HepG2 (cell line): ENCODE measurements around the gene TRERF1. TPM values are rescaled to one million over a fixed set of nuclear protein-coding genes. Genes with fewer than 3 reads are reported as not detected.

Experiments used
- ARNT2 ChIP-seq: sonication (generic); formaldehyde crosslinking; IDR thresholded peaks from 2 replicates; pipeline ENCODE4 v1.8.0; 2022; ENCODE audit warnings: mild to moderate bottlenecking, low read depth, missing genetic modification reagents, moderate library complexity
- CENPX ChIP-seq: sonication (generic); formaldehyde crosslinking; IDR thresholded peaks from 2 replicates; pipeline ENCODE4 v1.9.0; 2021; ENCODE audit warnings: mild to moderate bottlenecking, missing genetic modification reagents, moderate library complexity
- CREB1 ChIP-seq, 2 experiments: fragments of 450-650 bp in 1 of 2; IDR thresholded peaks; 2 replicates each; pipeline ENCODE4 v1.6.1; 2016 to 2017; ENCODE audit warnings: control low read depth in 1 of 2, mild to moderate bottlenecking in 1 of 2, missing compliant biosample characterization in 1 of 2, missing genetic modification characterization in 1 of 2
- HMG20B ChIP-seq: conservative IDR thresholded peaks from 2 replicates; pipeline ENCODE4 v1.6.1; 2016; ENCODE audit warnings: missing genetic modification reagents, missing compliant biosample characterization
- ISX ChIP-seq: sonication (generic); formaldehyde crosslinking; conservative IDR thresholded peaks from 2 replicates; pipeline ENCODE4 v1.5.0; 2020; ENCODE audit warnings: missing genetic modification reagents
- NRL ChIP-seq: sonication (generic); formaldehyde crosslinking; IDR thresholded peaks from 2 replicates; pipeline ENCODE4 v1.5.0; 2020; ENCODE audit warnings: missing genetic modification reagents, mild to moderate bottlenecking, moderate library complexity, borderline replicate concordance
- SP4 ChIP-seq: sonication (generic); formaldehyde crosslinking; IDR thresholded peaks from 2 replicates; pipeline ENCODE4 v1.8.1; 2023; ENCODE audit warnings: mild to moderate bottlenecking, missing genetic modification reagents
- TBL1XR1 ChIP-seq: fragments of 150-350 bp; IDR thresholded peaks from 2 replicates; pipeline ENCODE4 v1.6.1; 2014; ENCODE audit warnings: borderline replicate concordance, low read length; ENCODE audit not compliant: partially characterized antibody
- TEAD2 ChIP-seq: sonication (generic); formaldehyde crosslinking; IDR thresholded peaks from 2 replicates; pipeline ENCODE4 v1.9.0; 2021; ENCODE audit warnings: missing genetic modification reagents
- TSC22D2 ChIP-seq: sonication (generic); formaldehyde crosslinking; IDR thresholded peaks from 2 replicates; pipeline ENCODE4 v1.5.1; 2020; ENCODE audit warnings: missing genetic modification reagents, mild to moderate bottlenecking, borderline replicate concordance
- XBP1 ChIP-seq: sonication (generic); formaldehyde crosslinking; IDR thresholded peaks from 2 replicates; pipeline ENCODE4 v1.5.0; 2020; ENCODE audit warnings: missing genetic modification reagents
- ZFX ChIP-seq: sonication (generic); formaldehyde crosslinking; IDR thresholded peaks from 2 replicates; pipeline ENCODE4 v1.4.0; 2020; ENCODE audit warnings: mild to moderate bottlenecking, low read depth, missing genetic modification reagents, moderate library complexity
- ZNF296 ChIP-seq: sonication (generic); formaldehyde crosslinking; conservative IDR thresholded peaks from 2 replicates; pipeline ENCODE4 v1.5.0; 2020; ENCODE audit warnings: mild to moderate bottlenecking, missing genetic modification reagents
- ZNF33B ChIP-seq: sonication (generic); formaldehyde crosslinking; IDR thresholded peaks from 2 replicates; pipeline ENCODE4 v1.5.1; 2020; ENCODE audit warnings: mild to moderate bottlenecking, missing genetic modification reagents
- polyA plus RNA-seq, 8 experiments: library from polyadenylated mRNA; depleted of rRNA in 3 of 8; stranded (reverse) in 7 of 8; unstranded in 1 of 8; fragments of >200 nt; fragmentation: Illumina TruSeq in 4 of 8; extraction: Trizol in 4 of 8; gene quantifications; 2 replicates each; pipeline versions ENCODE4 v1.2.1 to v1.2.3, GENCODE V29; 2011 to 2016; ENCODE audit warnings: low read depth in 4 of 8, missing spikeins in 1 of 8, mixed read lengths in 1 of 8; ENCODE audit not compliant: insufficient read depth in 1 of 8
- total RNA-seq, 5 experiments: library from RNA; depleted of rRNA; stranded (reverse); fragments of >200 nt; fragmentation: Illumina TruSeq; extraction: Trizol; gene quantifications; 2 replicates each; pipeline ENCODE4 v1.2.3, GENCODE V29; 2016; ENCODE audit warnings: low read depth in 1 of 5
- TF ChIP-seq, protein P1 (sequence below): sonication (generic); formaldehyde crosslinking; IDR thresholded peaks from 2 replicates; pipeline ENCODE4 v1.5.0; 2020; ENCODE audit warnings: mild to moderate bottlenecking, missing genetic modification reagents
- TF ChIP-seq, protein P2 (sequence below): IDR thresholded peaks from 2 replicates; pipeline ENCODE4 v1.6.1; 2012; ENCODE audit warnings: inconsistent platforms
- TF ChIP-seq, protein P3 (sequence below): sonication (generic); formaldehyde crosslinking; IDR thresholded peaks from 2 replicates; pipeline ENCODE4 v1.8.0; 2022; ENCODE audit warnings: missing genetic modification reagents, mild to moderate bottlenecking, borderline replicate concordance
- TF ChIP-seq, protein P4 (sequence below): sonication (generic); formaldehyde crosslinking; IDR thresholded peaks from 2 replicates; pipeline ENCODE4 v1.4.0; 2020; ENCODE audit warnings: missing genetic modification reagents, mild to moderate bottlenecking, borderline replicate concordance

The TRERF1 gene
- total and polyA plus RNA-seq, 2 of the 13 experiments (the other 11 are each of a cell fraction or from before 2014, with no cell fraction given): 0.02 TPM; not detected in 1

DNA sequence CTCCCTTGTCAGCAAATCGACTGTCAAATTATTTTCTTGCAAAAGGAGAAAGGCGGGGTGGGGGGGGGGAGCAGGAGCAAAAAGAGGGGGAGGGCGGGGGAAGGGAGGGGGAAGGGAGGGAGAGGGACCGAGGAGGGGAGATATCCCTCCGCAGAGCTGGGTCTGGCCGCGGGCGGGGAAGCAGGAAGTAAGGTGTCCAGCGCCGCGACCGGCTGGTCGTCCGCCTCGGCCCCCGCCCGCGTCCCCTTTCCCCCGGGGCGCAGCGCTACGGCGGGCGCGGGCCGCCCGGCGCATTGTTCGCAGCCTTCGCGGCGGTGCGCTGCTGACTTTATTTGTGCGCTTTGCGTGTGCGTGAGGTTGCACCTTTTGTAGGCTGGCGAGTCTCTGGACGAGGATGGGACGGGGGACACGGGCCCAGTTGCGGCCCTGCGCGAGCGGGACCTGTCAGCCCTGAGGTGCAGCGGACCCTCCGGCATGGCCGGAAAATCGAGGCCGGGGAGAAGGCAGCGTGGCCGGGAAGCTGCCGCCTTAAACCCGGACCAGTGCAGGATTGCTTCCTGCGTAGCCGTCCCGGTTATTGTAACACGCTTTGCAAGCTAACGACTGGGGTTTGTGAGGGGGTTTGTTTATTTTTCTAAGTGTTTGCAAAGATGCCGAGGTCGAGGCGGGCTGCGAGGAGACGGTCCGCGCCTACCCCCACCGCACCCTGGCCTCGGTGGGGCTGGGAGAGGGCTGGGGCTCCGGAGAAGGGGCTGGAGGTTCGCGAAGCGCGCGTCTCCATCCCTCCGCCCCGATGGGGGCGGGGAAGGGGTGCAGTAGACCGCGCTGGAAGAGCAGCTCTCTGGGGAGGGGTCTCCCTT, 675 bp upstream of the TRERF1 start (continued):
- TF ChIP-seq HMG20B (CRISPR knock-in tag) (no peak), TBL1XR1 (no peak), XBP1 (CRISPR knock-in tag) (no peak), NRL (CRISPR knock-in tag) (no peak; the same call in 1 of the 2 replicates), ARNT2 (0 out of 2 replicates have a peak, but pooled peaks have one; percentile 23), SP4 (CRISPR knock-in tag) (0 out of 2 replicates have a peak, but pooled peaks have one; percentile 51), CREB1 (IDR thresholded peaks at IDR 0.05) (no peak), CREB1 (CRISPR knock-in tag; IDR thresholded peaks at IDR 0.05) (no peak), ISX (CRISPR knock-in tag) (no peak), CENPX (CRISPR knock-in tag) (no peak), ZFX (CRISPR knock-in tag) (peak; percentile 50), ZNF33B (CRISPR knock-in tag) (no peak), TEAD2 (CRISPR knock-in tag) (no peak), ZNF296 (CRISPR knock-in tag) (no peak), TSC22D2 (CRISPR knock-in tag) (no peak)
- TF ChIP-seq, protein P1, sequence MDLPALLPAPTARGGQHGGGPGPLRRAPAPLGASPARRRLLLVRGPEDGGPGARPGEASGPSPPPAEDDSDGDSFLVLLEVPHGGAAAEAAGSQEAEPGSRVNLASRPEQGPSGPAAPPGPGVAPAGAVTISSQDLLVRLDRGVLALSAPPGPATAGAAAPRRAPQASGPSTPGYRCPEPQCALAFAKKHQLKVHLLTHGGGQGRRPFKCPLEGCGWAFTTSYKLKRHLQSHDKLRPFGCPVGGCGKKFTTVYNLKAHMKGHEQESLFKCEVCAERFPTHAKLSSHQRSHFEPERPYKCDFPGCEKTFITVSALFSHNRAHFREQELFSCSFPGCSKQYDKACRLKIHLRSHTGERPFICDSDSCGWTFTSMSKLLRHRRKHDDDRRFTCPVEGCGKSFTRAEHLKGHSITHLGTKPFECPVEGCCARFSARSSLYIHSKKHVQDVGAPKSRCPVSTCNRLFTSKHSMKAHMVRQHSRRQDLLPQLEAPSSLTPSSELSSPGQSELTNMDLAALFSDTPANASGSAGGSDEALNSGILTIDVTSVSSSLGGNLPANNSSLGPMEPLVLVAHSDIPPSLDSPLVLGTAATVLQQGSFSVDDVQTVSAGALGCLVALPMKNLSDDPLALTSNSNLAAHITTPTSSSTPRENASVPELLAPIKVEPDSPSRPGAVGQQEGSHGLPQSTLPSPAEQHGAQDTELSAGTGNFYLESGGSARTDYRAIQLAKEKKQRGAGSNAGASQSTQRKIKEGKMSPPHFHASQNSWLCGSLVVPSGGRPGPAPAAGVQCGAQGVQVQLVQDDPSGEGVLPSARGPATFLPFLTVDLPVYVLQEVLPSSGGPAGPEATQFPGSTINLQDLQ (CRISPR knock-in tag): no peak
- TF ChIP-seq, protein P2, sequence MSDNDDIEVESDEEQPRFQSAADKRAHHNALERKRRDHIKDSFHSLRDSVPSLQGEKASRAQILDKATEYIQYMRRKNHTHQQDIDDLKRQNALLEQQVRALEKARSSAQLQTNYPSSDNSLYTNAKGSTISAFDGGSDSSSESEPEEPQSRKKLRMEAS: peak; percentile 20
- TF ChIP-seq, protein P3, sequence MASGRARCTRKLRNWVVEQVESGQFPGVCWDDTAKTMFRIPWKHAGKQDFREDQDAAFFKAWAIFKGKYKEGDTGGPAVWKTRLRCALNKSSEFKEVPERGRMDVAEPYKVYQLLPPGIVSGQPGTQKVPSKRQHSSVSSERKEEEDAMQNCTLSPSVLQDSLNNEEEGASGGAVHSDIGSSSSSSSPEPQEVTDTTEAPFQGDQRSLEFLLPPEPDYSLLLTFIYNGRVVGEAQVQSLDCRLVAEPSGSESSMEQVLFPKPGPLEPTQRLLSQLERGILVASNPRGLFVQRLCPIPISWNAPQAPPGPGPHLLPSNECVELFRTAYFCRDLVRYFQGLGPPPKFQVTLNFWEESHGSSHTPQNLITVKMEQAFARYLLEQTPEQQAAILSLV (CRISPR knock-in tag): no peak; the same call in 1 of the 2 replicates
- TF ChIP-seq, protein P4, sequence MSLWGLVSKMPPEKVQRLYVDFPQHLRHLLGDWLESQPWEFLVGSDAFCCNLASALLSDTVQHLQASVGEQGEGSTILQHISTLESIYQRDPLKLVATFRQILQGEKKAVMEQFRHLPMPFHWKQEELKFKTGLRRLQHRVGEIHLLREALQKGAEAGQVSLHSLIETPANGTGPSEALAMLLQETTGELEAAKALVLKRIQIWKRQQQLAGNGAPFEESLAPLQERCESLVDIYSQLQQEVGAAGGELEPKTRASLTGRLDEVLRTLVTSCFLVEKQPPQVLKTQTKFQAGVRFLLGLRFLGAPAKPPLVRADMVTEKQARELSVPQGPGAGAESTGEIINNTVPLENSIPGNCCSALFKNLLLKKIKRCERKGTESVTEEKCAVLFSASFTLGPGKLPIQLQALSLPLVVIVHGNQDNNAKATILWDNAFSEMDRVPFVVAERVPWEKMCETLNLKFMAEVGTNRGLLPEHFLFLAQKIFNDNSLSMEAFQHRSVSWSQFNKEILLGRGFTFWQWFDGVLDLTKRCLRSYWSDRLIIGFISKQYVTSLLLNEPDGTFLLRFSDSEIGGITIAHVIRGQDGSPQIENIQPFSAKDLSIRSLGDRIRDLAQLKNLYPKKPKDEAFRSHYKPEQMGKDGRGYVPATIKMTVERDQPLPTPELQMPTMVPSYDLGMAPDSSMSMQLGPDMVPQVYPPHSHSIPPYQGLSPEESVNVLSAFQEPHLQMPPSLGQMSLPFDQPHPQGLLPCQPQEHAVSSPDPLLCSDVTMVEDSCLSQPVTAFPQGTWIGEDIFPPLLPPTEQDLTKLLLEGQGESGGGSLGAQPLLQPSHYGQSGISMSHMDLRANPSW (CRISPR knock-in tag): no peak
